SK-N-SH (cell line): ENCODE data around the gene LSS. TPM values are rescaled to one million over a fixed set of nuclear protein-coding genes. Genes with fewer than 3 reads are reported as not detected.

ENCODE experiments used
- CTCF ChIA-PET: fragments of 300-600, 350-600 bp; formaldehyde crosslinking; extraction: SDS; loops from one replicate; lab custom pipeline; 2021; lab: Yijun Ruan, JAX
- POLR2A ChIA-PET: fragments of 350-600 bp; sonication (Branson Sonifier 250); formaldehyde crosslinking; extraction: SDS; loops from one replicate; lab custom pipeline; 2020; ENCODE audit warnings: antibody characterized with exemption, inconsistent platforms; lab: Yijun Ruan, JAX
- DNase-seq: peaks from one replicate; pipeline ENCODE4 v3.0.0; 2012
- H2AFZ ChIP-seq: fragments of 200-600 bp; sonication (generic); 2 replicates; pipeline ENCODE4 v1.8.1; 2016; ENCODE audit warnings: antibody characterized with exemption, mild to moderate bottlenecking, low read depth
- H3F3A ChIP-seq: fragments of 200-600 bp; sonication (generic); replicated peaks from 2 replicates; pipeline ENCODE3; 2016; ENCODE audit warnings: antibody characterized with exemption, mild to moderate bottlenecking; ENCODE audit not compliant: insufficient read depth
- H3K27ac ChIP-seq, 2 experiments: fragments of 200-500 bp in 1 of 2; fragments of 200-600 bp in 1 of 2; sonication (Bioruptor generic) in 1 of 2; sonication (generic), shearing (Covaris generic) in 1 of 2; 2 replicates each; pipeline versions ENCODE4 v1.5.1 to v1.6.1; 2014 to 2016; ENCODE audit warnings: low read depth in 2 of 2, inconsistent platforms in 1 of 2, low read length in 1 of 2, mild to moderate bottlenecking in 1 of 2, mixed read lengths in 1 of 2
- H3K27me3 ChIP-seq: fragments of 200-600 bp; sonication (generic), shearing (Covaris generic); 2 replicates; pipeline ENCODE4 v1.6.1; 2016; ENCODE audit warnings: mixed run types; ENCODE audit not compliant: insufficient read depth
- H3K36me3 ChIP-seq, 2 experiments: fragments of 200-500 bp in 1 of 2; fragments of 200-600 bp in 1 of 2; sonication (Bioruptor generic) in 1 of 2; sonication (generic) in 1 of 2; replicated peaks in 1 of 2; 2 replicates each; pipeline versions ENCODE3 to v1.5.1; 2014 to 2016; ENCODE audit warnings: low read length in 1 of 2, mild to moderate bottlenecking in 1 of 2; ENCODE audit not compliant: insufficient read depth in 2 of 2, control insufficient read depth in 1 of 2
- H3K4me1 ChIP-seq, 2 experiments: fragments of 200-500 bp in 1 of 2; fragments of 200-600 bp in 1 of 2; sonication (Bioruptor generic) in 1 of 2; sonication (generic), shearing (Covaris generic) in 1 of 2; 2 replicates each; pipeline versions ENCODE4 v1.5.1 to v1.6.1; 2014 to 2016; ENCODE audit warnings: low read depth in 1 of 2, low read length in 1 of 2, mixed run types in 1 of 2; ENCODE audit not compliant: insufficient read depth in 2 of 2, control insufficient read depth in 1 of 2
- H3K4me2 ChIP-seq: fragments of 200-600 bp; sonication (generic), shearing (Covaris generic); 2 replicates; pipeline ENCODE4 v1.6.1; 2017; ENCODE audit warnings: mixed run types
- H3K4me3 ChIP-seq, 2 experiments: fragments of 200-500 bp in 1 of 2; fragments of 200-600 bp in 1 of 2; sonication (Bioruptor generic) in 1 of 2; sonication (generic), shearing (Covaris generic) in 1 of 2; 2 replicates each; pipeline versions ENCODE4 v1.5.1 to v1.8.1; 2014 to 2016; ENCODE audit warnings: low read depth in 2 of 2, inconsistent platforms in 1 of 2, low read length in 1 of 2, mild to moderate bottlenecking in 1 of 2, mixed read lengths in 1 of 2, moderate library complexity in 1 of 2
- H3K79me2 ChIP-seq: fragments of 200-600 bp; sonication (generic); 2 replicates; pipeline ENCODE4 v1.8.1; 2017; ENCODE audit warnings: mild to moderate bottlenecking; ENCODE audit not compliant: insufficient read depth
- H3K9ac ChIP-seq: fragments of 200-600 bp; sonication (generic); 2 replicates; pipeline ENCODE4 v1.6.1; 2017; ENCODE audit warnings: mixed run types
- H3K9me2 ChIP-seq: fragments of 200-600 bp; sonication (generic); 2 replicates; pipeline ENCODE4 v1.6.1; 2017; ENCODE audit warnings: mixed run types
- H3K9me3 ChIP-seq: fragments of 200-600 bp; sonication (generic); 2 replicates; pipeline ENCODE4 v1.6.1; 2017; ENCODE audit warnings: mixed run types, mild to moderate bottlenecking, moderate library complexity
- H4K20me1 ChIP-seq: fragments of 200-600 bp; sonication (generic); 2 replicates; pipeline ENCODE4 v1.6.1; 2017; ENCODE audit warnings: mild to moderate bottlenecking, mixed run types; ENCODE audit not compliant: insufficient read depth
- CHD2 ChIP-seq: fragments of 150-350 bp; IDR thresholded peaks from 2 replicates; pipeline ENCODE4 v1.6.1; 2018; ENCODE audit warnings: low read length; ENCODE audit not compliant: partially characterized antibody
- FOXM1 ChIP-seq: IDR thresholded peaks from 2 replicates; pipeline ENCODE4 v1.4.0; 2012; ENCODE audit warnings: low read depth, mild to moderate bottlenecking
- GABPA ChIP-seq: IDR thresholded peaks from 2 replicates; pipeline ENCODE4 v1.4.0; 2012; ENCODE audit warnings: low read depth, mild to moderate bottlenecking
- IRF3 ChIP-seq: fragments of 150-350 bp; IDR thresholded peaks from 2 replicates; pipeline ENCODE4 v1.6.1; 2016; ENCODE audit warnings: mild to moderate bottlenecking, low read depth, low read length
- MEF2A ChIP-seq: IDR thresholded peaks from 2 replicates; pipeline ENCODE4 v1.4.0; 2012; ENCODE audit warnings: low read depth, borderline replicate concordance
- MXI1 ChIP-seq: IDR thresholded peaks from 2 replicates; pipeline ENCODE4 v1.6.1; 2012; ENCODE audit warnings: mild to moderate bottlenecking, low read depth, low read length, improper control_type of control experiment
- NFIC ChIP-seq: IDR thresholded peaks from 2 replicates; pipeline ENCODE4 v1.4.0; 2012; ENCODE audit warnings: borderline replicate concordance
- NRF1 ChIP-seq: IDR thresholded peaks from 2 replicates; pipeline ENCODE4 v1.6.1; 2012; ENCODE audit warnings: low read depth, mild to moderate bottlenecking, low read length
- PBX3 ChIP-seq: IDR thresholded peaks from 2 replicates; pipeline ENCODE4; 2012
- POLR2AphosphoS5 ChIP-seq: IDR thresholded peaks from 2 replicates; pipeline ENCODE4 v1.6.1; 2012; ENCODE audit warnings: low read depth, low read length
- RCOR1 ChIP-seq: fragments of 150-350 bp; IDR thresholded peaks from 2 replicates; pipeline ENCODE4 v1.6.1; 2017; ENCODE audit warnings: antibody characterized with exemption, low read length
- RXRA ChIP-seq: IDR thresholded peaks from 2 replicates; pipeline ENCODE4 v1.4.0; 2012; ENCODE audit warnings: low read depth, mild to moderate bottlenecking, borderline replicate concordance
- TCF12 ChIP-seq: IDR thresholded peaks from 2 replicates; pipeline ENCODE4 v1.4.0; 2012
- USF1 ChIP-seq: IDR thresholded peaks from 2 replicates; pipeline ENCODE4 v1.4.0; 2012; ENCODE audit warnings: low read depth, borderline replicate concordance
- YY1 ChIP-seq: IDR thresholded peaks from 2 replicates; pipeline ENCODE4 v1.4.0; 2012; ENCODE audit warnings: low read depth, mild to moderate bottlenecking
- WGBS: methylation state at CpG from one replicate; pipeline ENCODE4 v1.1.6; 2017; ENCODE audit warnings: low lambda C conversion rate; 5-methylcytosine and 5-hydroxymethylcytosine counted together
- polyA plus RNA-seq, 3 experiments: library from polyadenylated mRNA; depleted of rRNA; stranded (reverse); fragments of >200 nt; gene quantifications; 2 replicates each; pipeline ENCODE4 v1.2.3, GENCODE V29; 2012

LSS gene
- polyA plus RNA-seq, 1 of the 3 experiments (the other 2 are of a cell fraction) = 38.7 TPM

GRCh38 chr21:46211786-46212720 is 16.5 kb downstream of the LSS start:
- WGBS = 90% methylated on average over 14 of the region's 23 CpGs
- ChIA-PET CTCF (interaction anchor here (0.9 to 1.5 kb wide), 4 partner anchors 9 to 65 kb away, joined by 3 to 6 read pairs (median 4); no protein-coding TSS in a partner anchor), POLR2A (no interaction called here)
- Histone ChIP-seq H2AFZ (no peak overlapping the region), H3K9me3 (no peaks in the 10 kb centered on the region), H4K20me1 (no peaks in the 10 kb centered on the region), H3K27me3 (no peaks in the 10 kb centered on the region), H3K4me3 (no peak overlapping the region), H3K79me2 (no peaks in the 10 kb centered on the region), H3K36me3 (peaks cover 0 to 33% of the 10 kb centered on the region in 2 experiments), H3K9me2 (no peaks in the 10 kb centered on the region), H3K4me1 (peaks cover 0 to 22% of the 10 kb centered on the region in 2 experiments; a peak in 1 of 4 replicates), H3K27ac (no peak overlapping the region; a peak in 1 of 4 replicates), H3F3A (no peaks in the 10 kb centered on the region), H3K4me2 (no peak overlapping the region), H3K9ac (no peak overlapping the region)
- TF ChIP-seq RXRA (no peak), YY1 (no peak), TCF12 (no peak), IRF3 (no peak)
- DNase-seq = no peak

GRCh38 chr21:46211376-46211775 is 17.2 kb downstream of the LSS start:
- H2AFZ ChIP-seq = no peak overlapping the region
- no peak overlapping the region for H3K9ac ChIP-seq
- H3K9me3 ChIP-seq = no peaks in the 10 kb centered on the region
- no peaks in the 10 kb centered on the region for H4K20me1 ChIP-seq
- H3F3A ChIP-seq = no peaks in the 10 kb centered on the region
- H3K79me2 ChIP-seq = no peaks in the 10 kb centered on the region
- peaks cover 0 to 22% of the 10 kb centered on the region in 2 experiments; a peak in 1 of 4 replicates for H3K4me1 ChIP-seq
- no peak for DNase-seq
- peaks cover 0 to 40% of the 10 kb centered on the region in 2 experiments for H3K36me3 ChIP-seq
- POLR2A ChIA-PET = no interaction called here
- TF ChIP-seq NFIC (no peak), RXRA (no peak), RCOR1 (no peak), MXI1 (no peak), USF1 (no peak), PBX3 (no peak), IRF3 (no peak), FOXM1 (no peak), NRF1 (no peak), MEF2A (no peak), GABPA (no peak), CHD2 (no peak), POLR2AphosphoS5 (no peak)
- H3K4me2 ChIP-seq = no peak overlapping the region
- H3K4me3 ChIP-seq = no peak overlapping the region
- CTCF ChIA-PET = interaction anchor here (0.9 to 1.5 kb wide), 2 partner anchors 23 to 65 kb away, joined by 3 to 6 read pairs; no protein-coding TSS in a partner anchor
- no peaks in the 10 kb centered on the region for H3K9me2 ChIP-seq
- H3K27ac ChIP-seq = no peak overlapping the region
- no peaks in the 10 kb centered on the region for H3K27me3 ChIP-seq
- 86% methylated on average over 5 of the region's 7 CpGs for WGBS
